Liver (tissue), 9 donors: Measurements from ENCODE around the gene ECPAS. TPM values are rescaled to one million over a fixed set of nuclear protein-coding genes. Genes with fewer than 3 reads are reported as not detected.

ENCODE experiments used
- DNase-seq: peaks from one replicate; pipeline ENCODE4 v3.0.0-alpha.2; 2017; ENCODE audit warnings: low spot score
- H3K27ac ChIP-seq, 2 donors: one replicate each; pipeline ENCODE4 v1.7.0; 2013; ENCODE audit warnings: inconsistent platforms in 2 of 2, low read length in 2 of 2, control low read depth in 1 of 2, low read depth in 1 of 2, mild to moderate bottlenecking in 1 of 2
- H3K27me3 ChIP-seq, 4 donors: one replicate each; pipeline versions ENCODE4 v1.6.1 to v1.7.0; 2013; ENCODE audit warnings: low read length in 3 of 4, inconsistent platforms in 1 of 4, mild to moderate bottlenecking in 1 of 4, moderate library complexity in 1 of 4; ENCODE audit not compliant: control insufficient read depth in 4 of 4, insufficient read depth in 4 of 4
- H3K36me3 ChIP-seq, 4 donors: one replicate each; pipeline versions ENCODE4 v1.6.1 to v1.7.0; 2013; ENCODE audit warnings: low read length in 3 of 4, mild to moderate bottlenecking in 3 of 4, low read depth in 1 of 4, moderate library complexity in 1 of 4; ENCODE audit not compliant: control insufficient read depth in 4 of 4, insufficient read depth in 3 of 4
- H3K4me1 ChIP-seq, 4 donors: one replicate each; pipeline versions ENCODE4 v1.6.1 to v1.7.0; 2013; ENCODE audit warnings: low read length in 3 of 4, mild to moderate bottlenecking in 3 of 4, moderate library complexity in 1 of 4; ENCODE audit not compliant: control insufficient read depth in 4 of 4, insufficient read depth in 4 of 4
- H3K4me3 ChIP-seq, 3 donors: one replicate each; pipeline versions ENCODE4 v1.6.1 to v1.7.0; 2013; ENCODE audit warnings: low read length in 3 of 3, control low read depth in 1 of 3, low read depth in 1 of 3, mild to moderate bottlenecking in 1 of 3
- H3K9ac ChIP-seq, 2 donors: one replicate each; pipeline ENCODE4 v1.7.0; 2013; ENCODE audit warnings: low read length in 2 of 2, mild to moderate bottlenecking in 2 of 2, moderate library complexity in 2 of 2, control low read depth in 1 of 2, low read depth in 1 of 2
- H3K9me3 ChIP-seq, 4 donors: one replicate each; pipeline versions ENCODE4 v1.6.1 to v1.7.0; 2013; ENCODE audit warnings: low read length in 3 of 4; ENCODE audit not compliant: control insufficient read depth in 4 of 4
- EGR1 ChIP-seq, 2 donors: IDR thresholded peaks; 2 replicates each; pipeline ENCODE4 v1.6.1; 2016 to 2018; ENCODE audit warnings: antibody characterized with exemption in 2 of 2, low read depth in 2 of 2
- FOXA1 ChIP-seq: IDR thresholded peaks from 2 replicates; pipeline ENCODE4 v1.6.1; 2016; ENCODE audit warnings: antibody characterized with exemption
- FOXA2 ChIP-seq: IDR thresholded peaks from 2 replicates; pipeline ENCODE4 v1.6.1; 2016; ENCODE audit warnings: antibody characterized with exemption
- GABPA ChIP-seq, 2 donors: IDR thresholded peaks in 1 of 2; conservative IDR thresholded peaks in 1 of 2; 2 replicates each; pipeline ENCODE4 v1.6.1; 2016; ENCODE audit warnings: antibody characterized with exemption in 2 of 2, mild to moderate bottlenecking in 1 of 2, moderate library complexity in 1 of 2
- HNF4A ChIP-seq, 2 donors: conservative IDR thresholded peaks; 2 replicates each; pipeline ENCODE4 v1.6.1; 2016; ENCODE audit warnings: antibody characterized with exemption in 2 of 2, mild to moderate bottlenecking in 2 of 2
- HNF4G ChIP-seq: IDR thresholded peaks from 2 replicates; pipeline ENCODE4 v1.6.1; 2016; ENCODE audit warnings: antibody characterized with exemption
- NR2F2 ChIP-seq: IDR thresholded peaks from 2 replicates; pipeline ENCODE4 v1.6.1; 2016; ENCODE audit warnings: antibody characterized with exemption
- RAD21 ChIP-seq, 2 donors: IDR thresholded peaks; 2 replicates each; pipeline ENCODE4 v1.6.1; 2016; ENCODE audit warnings: antibody characterized with exemption in 2 of 2, mild to moderate bottlenecking in 2 of 2
- RXRA ChIP-seq, 2 donors: IDR thresholded peaks; 2 replicates each; pipeline ENCODE4 v1.6.1; 2017 to 2018; ENCODE audit warnings: antibody characterized with exemption in 2 of 2, mild to moderate bottlenecking in 1 of 2
- TAF1 ChIP-seq: conservative IDR thresholded peaks from 2 replicates; pipeline ENCODE4 v1.6.1; 2016; ENCODE audit warnings: antibody characterized with exemption, mild to moderate bottlenecking
- YY1 ChIP-seq: IDR thresholded peaks from 2 replicates; pipeline ENCODE4 v1.6.1; 2016; ENCODE audit warnings: antibody characterized with exemption, mild to moderate bottlenecking
- WGBS: extraction: QIAGEN DNeasy Blood & Tissue Kit; methylation state at CpG from one replicate; pipeline ENCODE4 v1.1.7; 2013; 5-methylcytosine and 5-hydroxymethylcytosine counted together
- polyA plus RNA-seq, 2 donors: library from polyadenylated mRNA; stranded (reverse) in 1 of 2; unstranded in 1 of 2; fragments of 200-250 nt in 1 of 2; fragments of >200 nt in 1 of 2; fragmentation: Nextera tagmentation in 1 of 2; extraction: Ambion mirVana in 1 of 2; gene quantifications; one replicate each; pipeline versions ENCODE4 v1.2.1 to v1.2.3, GENCODE V29; 2013 to 2015
- total RNA-seq, 2 donors: library from RNA; depleted of rRNA; stranded (reverse); fragments of >200 nt; gene quantifications; one replicate each; pipeline ENCODE4 v1.2.3, GENCODE V29; 2014
- TF ChIP-seq, protein P1 (sequence below): fragments of 150-350 bp; IDR thresholded peaks from 2 replicates; pipeline ENCODE4 v1.5.1; 2017; ENCODE audit warnings: improper control_type of control experiment, low read depth, low read length; ENCODE audit not compliant: missing input control
- TF ChIP-seq, protein P2 (sequence below): IDR thresholded peaks from 2 replicates; pipeline ENCODE4 v1.6.1; 2016; ENCODE audit warnings: antibody characterized with exemption
- TF ChIP-seq, protein P3 (sequence below): IDR thresholded peaks from 2 replicates; pipeline ENCODE4 v1.6.1; 2016; ENCODE audit warnings: antibody characterized with exemption, mild to moderate bottlenecking
- TF ChIP-seq, protein P4 (sequence below): IDR thresholded peaks from 2 replicates; pipeline ENCODE4 v1.6.1; 2016; ENCODE audit warnings: antibody characterized with exemption
- TF ChIP-seq, protein P5 (sequence below): IDR thresholded peaks from 2 replicates; pipeline ENCODE4 v1.6.1; 2016; ENCODE audit warnings: antibody characterized with exemption
- donor health status: healthy.
- donor health status: healthy.
- donor health status: healthy.
- donor health status: healthy.
- donor health status: healthy.

ECPAS gene
- total and polyA plus RNA-seq, 4 donors = 14.7 to 60.8 (median 26.3) TPM

DNA sequence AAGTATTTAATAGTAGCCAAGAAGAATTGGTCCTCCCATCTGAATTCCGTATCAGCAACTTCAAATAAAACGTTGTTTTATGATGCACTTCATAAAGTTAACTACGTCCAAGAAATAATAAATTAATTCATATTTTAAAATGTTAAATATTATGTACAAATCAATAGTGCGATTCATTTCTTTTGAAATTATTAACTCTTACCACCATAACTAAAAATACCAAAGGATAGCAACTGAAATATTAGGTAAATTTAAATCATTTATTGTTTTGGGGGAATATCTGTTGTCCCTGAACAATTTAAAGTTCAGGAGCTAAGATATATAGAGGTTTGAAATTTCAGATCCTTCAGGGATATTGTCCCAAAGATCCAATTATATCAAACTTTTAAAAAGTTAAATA is 154.1 kb downstream of the ECPAS start, which contains the start of gene OR2K2:
OR2K2 (minus strand) TSS at position 101 of the 400 bp plus-strand sequence. CDS start 1,791 bp downstream, outside the sequence.
- no peak within 1 kb of the TSS for H3K27ac ChIP-seq
- H3K4me3 ChIP-seq = no peak within 1 kb of the TSS
- no peak for DNase-seq
- H3K4me1 ChIP-seq = no peaks in the 10 kb centered on the region
- no peaks in the 10 kb centered on the region for H3K36me3 ChIP-seq
- no peak for TF ChIP-seq NR2F2
- TF ChIP-seq EGR1 (IDR thresholded peaks at IDR 0.05; ENCODE audit: low read depth in 2 of 2) = no peak
- no peak for TF ChIP-seq RAD21 (IDR thresholded peaks at IDR 0.05)
- no peak for TF ChIP-seq HNF4G
- TF ChIP-seq HNF4A (conservative IDR thresholded peaks at IDR 0.05) = no peak
- TF ChIP-seq, protein P1, sequence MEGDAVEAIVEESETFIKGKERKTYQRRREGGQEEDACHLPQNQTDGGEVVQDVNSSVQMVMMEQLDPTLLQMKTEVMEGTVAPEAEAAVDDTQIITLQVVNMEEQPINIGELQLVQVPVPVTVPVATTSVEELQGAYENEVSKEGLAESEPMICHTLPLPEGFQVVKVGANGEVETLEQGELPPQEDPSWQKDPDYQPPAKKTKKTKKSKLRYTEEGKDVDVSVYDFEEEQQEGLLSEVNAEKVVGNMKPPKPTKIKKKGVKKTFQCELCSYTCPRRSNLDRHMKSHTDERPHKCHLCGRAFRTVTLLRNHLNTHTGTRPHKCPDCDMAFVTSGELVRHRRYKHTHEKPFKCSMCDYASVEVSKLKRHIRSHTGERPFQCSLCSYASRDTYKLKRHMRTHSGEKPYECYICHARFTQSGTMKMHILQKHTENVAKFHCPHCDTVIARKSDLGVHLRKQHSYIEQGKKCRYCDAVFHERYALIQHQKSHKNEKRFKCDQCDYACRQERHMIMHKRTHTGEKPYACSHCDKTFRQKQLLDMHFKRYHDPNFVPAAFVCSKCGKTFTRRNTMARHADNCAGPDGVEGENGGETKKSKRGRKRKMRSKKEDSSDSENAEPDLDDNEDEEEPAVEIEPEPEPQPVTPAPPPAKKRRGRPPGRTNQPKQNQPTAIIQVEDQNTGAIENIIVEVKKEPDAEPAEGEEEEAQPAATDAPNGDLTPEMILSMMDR = no peak
- no peak for TF ChIP-seq FOXA2
- TF ChIP-seq, protein P2, sequence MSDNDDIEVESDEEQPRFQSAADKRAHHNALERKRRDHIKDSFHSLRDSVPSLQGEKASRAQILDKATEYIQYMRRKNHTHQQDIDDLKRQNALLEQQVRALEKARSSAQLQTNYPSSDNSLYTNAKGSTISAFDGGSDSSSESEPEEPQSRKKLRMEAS = no peak
- TF ChIP-seq, protein P3, sequence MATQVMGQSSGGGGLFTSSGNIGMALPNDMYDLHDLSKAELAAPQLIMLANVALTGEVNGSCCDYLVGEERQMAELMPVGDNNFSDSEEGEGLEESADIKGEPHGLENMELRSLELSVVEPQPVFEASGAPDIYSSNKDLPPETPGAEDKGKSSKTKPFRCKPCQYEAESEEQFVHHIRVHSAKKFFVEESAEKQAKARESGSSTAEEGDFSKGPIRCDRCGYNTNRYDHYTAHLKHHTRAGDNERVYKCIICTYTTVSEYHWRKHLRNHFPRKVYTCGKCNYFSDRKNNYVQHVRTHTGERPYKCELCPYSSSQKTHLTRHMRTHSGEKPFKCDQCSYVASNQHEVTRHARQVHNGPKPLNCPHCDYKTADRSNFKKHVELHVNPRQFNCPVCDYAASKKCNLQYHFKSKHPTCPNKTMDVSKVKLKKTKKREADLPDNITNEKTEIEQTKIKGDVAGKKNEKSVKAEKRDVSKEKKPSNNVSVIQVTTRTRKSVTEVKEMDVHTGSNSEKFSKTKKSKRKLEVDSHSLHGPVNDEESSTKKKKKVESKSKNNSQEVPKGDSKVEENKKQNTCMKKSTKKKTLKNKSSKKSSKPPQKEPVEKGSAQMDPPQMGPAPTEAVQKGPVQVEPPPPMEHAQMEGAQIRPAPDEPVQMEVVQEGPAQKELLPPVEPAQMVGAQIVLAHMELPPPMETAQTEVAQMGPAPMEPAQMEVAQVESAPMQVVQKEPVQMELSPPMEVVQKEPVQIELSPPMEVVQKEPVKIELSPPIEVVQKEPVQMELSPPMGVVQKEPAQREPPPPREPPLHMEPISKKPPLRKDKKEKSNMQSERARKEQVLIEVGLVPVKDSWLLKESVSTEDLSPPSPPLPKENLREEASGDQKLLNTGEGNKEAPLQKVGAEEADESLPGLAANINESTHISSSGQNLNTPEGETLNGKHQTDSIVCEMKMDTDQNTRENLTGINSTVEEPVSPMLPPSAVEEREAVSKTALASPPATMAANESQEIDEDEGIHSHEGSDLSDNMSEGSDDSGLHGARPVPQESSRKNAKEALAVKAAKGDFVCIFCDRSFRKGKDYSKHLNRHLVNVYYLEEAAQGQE = no peak
- no peak for TF ChIP-seq GABPA (IDR thresholded peaks at IDR 0.05 in 1 of 2, conservative IDR thresholded peaks at IDR 0.05 in 1 of 2)
- TF ChIP-seq, protein P4, sequence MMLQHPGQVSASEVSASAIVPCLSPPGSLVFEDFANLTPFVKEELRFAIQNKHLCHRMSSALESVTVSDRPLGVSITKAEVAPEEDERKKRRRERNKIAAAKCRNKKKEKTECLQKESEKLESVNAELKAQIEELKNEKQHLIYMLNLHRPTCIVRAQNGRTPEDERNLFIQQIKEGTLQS = no peak
- TF ChIP-seq, protein P5, sequence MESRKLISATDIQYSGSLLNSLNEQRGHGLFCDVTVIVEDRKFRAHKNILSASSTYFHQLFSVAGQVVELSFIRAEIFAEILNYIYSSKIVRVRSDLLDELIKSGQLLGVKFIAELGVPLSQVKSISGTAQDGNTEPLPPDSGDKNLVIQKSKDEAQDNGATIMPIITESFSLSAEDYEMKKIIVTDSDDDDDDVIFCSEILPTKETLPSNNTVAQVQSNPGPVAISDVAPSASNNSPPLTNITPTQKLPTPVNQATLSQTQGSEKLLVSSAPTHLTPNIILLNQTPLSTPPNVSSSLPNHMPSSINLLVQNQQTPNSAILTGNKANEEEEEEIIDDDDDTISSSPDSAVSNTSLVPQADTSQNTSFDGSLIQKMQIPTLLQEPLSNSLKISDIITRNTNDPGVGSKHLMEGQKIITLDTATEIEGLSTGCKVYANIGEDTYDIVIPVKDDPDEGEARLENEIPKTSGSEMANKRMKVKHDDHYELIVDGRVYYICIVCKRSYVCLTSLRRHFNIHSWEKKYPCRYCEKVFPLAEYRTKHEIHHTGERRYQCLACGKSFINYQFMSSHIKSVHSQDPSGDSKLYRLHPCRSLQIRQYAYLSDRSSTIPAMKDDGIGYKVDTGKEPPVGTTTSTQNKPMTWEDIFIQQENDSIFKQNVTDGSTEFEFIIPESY = no peak
- TF ChIP-seq RXRA (IDR thresholded peaks at IDR 0.05) = no peak
- TF ChIP-seq TAF1 = no peak
- TF ChIP-seq YY1 = no peak
- TF ChIP-seq FOXA1 = no peak
- H3K27me3 ChIP-seq = peaks cover 0 to 3% (median 0%) of the 10 kb centered on the region in 4 donors
- WGBS = 78% methylated on average over 4 of the region's 4 CpGs
- no peak within 1 kb of the TSS for H3K9ac ChIP-seq
- no peaks in the 10 kb centered on the region for H3K9me3 ChIP-seq

DNA sequence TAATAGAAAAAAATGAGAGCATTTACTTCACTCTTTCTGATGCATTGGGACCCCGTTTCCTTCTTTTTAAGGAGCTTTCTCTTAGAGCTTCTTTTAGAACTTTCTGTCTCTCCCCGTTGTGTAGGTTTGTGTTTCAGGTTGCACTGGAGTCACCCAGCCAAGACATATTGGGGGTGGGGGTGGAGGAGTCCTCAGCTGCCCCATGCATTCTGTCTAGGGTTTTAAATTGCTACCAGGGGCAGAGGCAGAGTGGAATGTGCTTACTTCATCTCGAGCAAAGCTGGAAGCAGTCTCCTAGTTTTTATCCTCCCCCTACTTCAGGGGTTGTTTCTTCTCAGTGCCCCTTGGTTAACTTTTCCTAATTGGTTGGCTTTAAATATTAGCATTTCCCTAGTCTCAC is 163.6 kb downstream of the ECPAS start:
- H3K4me3 ChIP-seq = no peak overlapping the region
- WGBS = 83% methylated on average over 3 of the region's 3 CpGs
- no peaks in the 10 kb centered on the region for H3K36me3 ChIP-seq
- DNase-seq = no peak
- H3K27me3 ChIP-seq = no peaks in the 10 kb centered on the region
- no peak overlapping the region for H3K27ac ChIP-seq
- no peak overlapping the region for H3K9ac ChIP-seq
- H3K4me1 ChIP-seq = no peaks in the 10 kb centered on the region
- TF ChIP-seq, protein P1 = no peak
- TF ChIP-seq GABPA (IDR thresholded peaks at IDR 0.05 in 1 of 2, conservative IDR thresholded peaks at IDR 0.05 in 1 of 2) = no peak
- TF ChIP-seq, protein P4 = no peak
- no peak for TF ChIP-seq RXRA (IDR thresholded peaks at IDR 0.05)
- TF ChIP-seq TAF1 = no peak
- no peak for TF ChIP-seq HNF4G
- TF ChIP-seq, protein P2 = no peak
- no peak for TF ChIP-seq HNF4A (conservative IDR thresholded peaks at IDR 0.05)
- no peaks in the 10 kb centered on the region for H3K9me3 ChIP-seq
